Naive thymus-derived CD4-positive, alpha-beta T cell (primary cell): ENCODE data around the gene ETNK1. TPM values are rescaled to one million over a fixed set of nuclear protein-coding genes. Genes with fewer than 3 reads are reported as not detected.
A peak's percentile ranks its signal among the peaks of the same experiment; 100 is the strongest.

ENCODE experiments used
- ATAC-seq: fragments of 150-1000 bp; cut with Tn5 transposase; 2 replicates; pipeline ENCODE4 v1.10.0; 2021; ENCODE audit warnings: mild to moderate bottlenecking, moderate library complexity
- CTCF ChIA-PET: fragments of 350-600 bp; sonication (Branson Sonifier 250); formaldehyde crosslinking; loops from one replicate; lab custom pipeline; 2021; ENCODE audit warnings: antibody characterized with exemption; lab: Charles Lee
- POLR2A ChIA-PET: fragments of 350-600 bp; sonication (Branson Sonifier 250); formaldehyde crosslinking; loops from one replicate; lab custom pipeline; 2021; ENCODE audit warnings: antibody characterized with exemption, inconsistent platforms; lab: Charles Lee
- DNase-seq, 9 donors: peaks; one replicate each; pipeline versions ENCODE4 v3.0.0 to v3.0.0-alpha.2; 2020 to 2022; ENCODE audit warnings: mixed read lengths in 1 of 9
- H3K27ac ChIP-seq: one replicate; pipeline ENCODE4 v1.7.0; 2013; ENCODE audit warnings: mild to moderate bottlenecking, low read depth, low read length, moderate library complexity
- H3K27me3 ChIP-seq, 2 donors: one replicate each; pipeline ENCODE4 v1.7.0; 2013; ENCODE audit warnings: low read length in 2 of 2, mild to moderate bottlenecking in 2 of 2, moderate library complexity in 2 of 2; ENCODE audit not compliant: control insufficient read depth in 2 of 2, insufficient read depth in 2 of 2
- H3K36me3 ChIP-seq, 3 experiments: 1 replicate in 2 of 3; 2 replicates in 1 of 3; pipeline ENCODE4 v1.7.0; 2013; ENCODE audit warnings: low read length in 3 of 3, mild to moderate bottlenecking in 3 of 3, moderate library complexity in 1 of 3; ENCODE audit not compliant: insufficient read depth in 3 of 3, control insufficient read depth in 2 of 3
- H3K4me1 ChIP-seq, 2 donors: one replicate each; pipeline ENCODE4 v1.7.0; 2013; ENCODE audit warnings: low read length in 2 of 2, mild to moderate bottlenecking in 2 of 2, moderate library complexity in 1 of 2; ENCODE audit not compliant: control insufficient read depth in 2 of 2, insufficient read depth in 2 of 2
- H3K4me3 ChIP-seq: 2 replicates; pipeline ENCODE4 v1.7.0; 2013; ENCODE audit warnings: mild to moderate bottlenecking, low read length
- H3K9me3 ChIP-seq, 3 experiments: 1 replicate in 2 of 3; 2 replicates in 1 of 3; pipeline ENCODE4 v1.7.0; 2013; ENCODE audit warnings: low read length in 3 of 3; ENCODE audit not compliant: control insufficient read depth in 2 of 3
- H3K27ac Mint-ChIP-seq, 9 donors: one replicate each; pipeline ENCODE4 v1.8.0; 2020 to 2022; ENCODE audit warnings: mixed read lengths in 9 of 9, mild to moderate bottlenecking in 8 of 9, moderate library complexity in 5 of 9, inconsistent platforms in 2 of 9
- H3K27me3 Mint-ChIP-seq, 5 donors: one replicate each; pipeline ENCODE4 v1.8.0; 2021 to 2022; ENCODE audit warnings: mixed read lengths in 5 of 5, mild to moderate bottlenecking in 1 of 5
- H3K36me3 Mint-ChIP-seq, 5 donors: one replicate each; pipeline ENCODE4 v1.8.0; 2020 to 2022; ENCODE audit warnings: mixed read lengths in 5 of 5, mild to moderate bottlenecking in 3 of 5, inconsistent platforms in 1 of 5
- H3K4me1 Mint-ChIP-seq, 7 donors: one replicate each; pipeline ENCODE4 v1.8.0; 2020 to 2022; ENCODE audit warnings: mixed read lengths in 7 of 7, mild to moderate bottlenecking in 3 of 7, inconsistent platforms in 1 of 7
- H3K4me3 Mint-ChIP-seq, 10 donors: one replicate each; pipeline ENCODE4 v1.8.0; 2020 to 2022; ENCODE audit warnings: mild to moderate bottlenecking in 10 of 10, mixed read lengths in 10 of 10, moderate library complexity in 6 of 10, inconsistent platforms in 2 of 10
- H3K9me3 Mint-ChIP-seq, 11 donors: one replicate each; pipeline ENCODE4 v1.8.0; 2020 to 2022; ENCODE audit warnings: mixed read lengths in 11 of 11, mild to moderate bottlenecking in 4 of 11, inconsistent platforms in 1 of 11, moderate library complexity in 1 of 11
- intact Hi-C, 2 donors: fragments of 100-400 bp; cut with micrococcal nuclease; formaldehyde crosslinking; loops; one replicate each; pipeline ENCODE4 v1.15.1; 2023
- polyA plus RNA-seq, 2 donors: library from polyadenylated mRNA; unstranded; fragments of 300-500 nt; fragmentation: Illumina TruSeq; gene quantifications; one replicate each; pipeline ENCODE4 v1.2.3, GENCODE V29; 2021
- total RNA-seq, 6 experiments: library from RNA in 5 of 6; stranded (reverse) in 5 of 6; gene quantifications; 1 replicate in 5 of 6; 2 replicates in 1 of 6; pipeline ENCODE4 v1.2.3 and lab custom pipeline; 2021 to 2026

The ETNK1 gene
- total and polyA plus RNA-seq, 7 experiments from 2014 or later = 18.3 to 88.6 (median 60.6) TPM

DNA sequence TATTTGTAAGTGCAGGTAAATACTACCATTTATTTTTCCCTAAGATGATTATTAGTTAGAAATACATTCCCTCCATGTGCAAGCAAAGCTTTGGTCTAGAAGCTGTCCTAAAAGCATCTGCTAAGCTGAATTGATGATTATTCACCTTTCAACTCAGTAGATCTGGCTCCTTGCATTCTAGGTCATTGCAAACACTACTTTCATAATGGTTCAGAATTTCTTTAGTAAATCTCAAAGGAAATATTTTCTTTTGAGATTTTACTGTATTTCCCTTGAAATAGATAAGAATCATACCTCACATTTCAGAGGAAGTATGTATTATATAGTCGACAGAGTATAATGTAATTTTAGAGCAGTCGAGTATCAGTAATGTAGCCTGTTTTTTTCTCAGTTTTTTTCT, 2.4 kb downstream of the ETNK1 start:
- H3K4me3 Mint-ChIP-seq = peak overlapping the region; percentile 75 to 99 (median 89)

DNA sequence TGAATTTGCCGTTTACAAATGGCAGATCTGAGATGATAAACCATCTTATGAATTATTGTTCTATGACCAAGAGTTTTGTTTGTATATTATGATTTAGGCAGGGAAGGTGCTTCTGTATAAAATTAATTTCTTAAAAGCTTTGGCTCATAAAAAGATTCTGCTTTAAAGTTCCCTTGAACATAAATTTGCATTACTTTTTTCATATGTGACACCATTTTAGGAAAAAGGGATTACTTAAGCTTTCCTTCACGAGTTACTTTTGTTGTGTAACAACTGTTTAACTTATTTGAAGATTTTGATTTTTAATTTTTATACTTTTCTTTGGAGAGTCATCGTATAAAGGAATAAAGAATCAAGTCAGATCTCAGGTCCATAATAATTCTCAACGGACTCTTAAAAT, 3.3 kb downstream of the ETNK1 start:
- Histone ChIP-seq H3K27me3 (no peaks in the 10 kb centered on the region), H3K9me3 (no peaks in the 10 kb centered on the region), H3K27ac (peak overlapping the region; percentile 88), H3K36me3 (peaks cover 0 to 9% (median 7%) of the 10 kb centered on the region in 3 experiments), H3K4me1 (peaks cover 17 to 20% of the 10 kb centered on the region in 2 donors), H3K4me3 (no peak overlapping the region)
- Mint-ChIP-seq H3K36me3 (peaks cover 0 to 10% (median 4%) of the 10 kb centered on the region in 5 donors), H3K4me3 (peak overlapping the region in 9 of 10 donors; percentile 80 to 99 (median 93)), H3K27me3 (peaks cover 0 to 4% (median under 1%) of the 10 kb centered on the region in 5 donors), H3K9me3 (peaks cover 0 to 2% (median 0%) of the 10 kb centered on the region in 11 donors), H3K27ac (peak overlapping the region; percentile 16 to 98 (median 84)), H3K4me1 (peaks cover 38 to 75% (median 69%) of the 10 kb centered on the region in 7 donors)
- CTCF ChIA-PET = interaction anchor here (0.7 to 3.4 kb wide), 5 partner anchors 9 to 374 kb away, joined by 3 to 14 read pairs (median 3); no protein-coding TSS in a partner anchor
- no peak for DNase-seq
- POLR2A ChIA-PET = interaction anchor here (1.4 to 4.0 kb wide), 2 partner anchors 84 to 96 kb away, joined by 3 to 26 read pairs; partner anchors contain the start of gene C2CD5
- intact Hi-C loops = loop anchor here (5.0 to 10.0 kb wide), 6 partner anchors 463 to 1171 kb away; partner anchors contain the start of genes CMAS (in 1 of the 2), GOLT1B (in 1 of the 2), LDHB (in 1 of the 2) and RECQL (in 1 of the 2)
- ATAC-seq = no peak

More for the DNA sequence above, 2.4 kb downstream of the ETNK1 start:
- Histone ChIP-seq H3K9me3 (no peaks in the 10 kb centered on the region), H3K36me3 (peaks cover 0 to 9% (median 0%) of the 10 kb centered on the region in 3 experiments), H3K4me3 (peak overlapping the region; percentile 33), H3K4me1 (peaks cover 17 to 20% of the 10 kb centered on the region in 2 donors), H3K27ac (peak overlapping the region; percentile 88), H3K27me3 (no peaks in the 10 kb centered on the region)
- Mint-ChIP-seq H3K9me3 (peaks cover 0 to 2% (median 0%) of the 10 kb centered on the region in 11 donors), H3K27ac (peak overlapping the region; percentile 55 to 98 (median 84)), H3K27me3 (peaks cover 0 to 9% (median 9%) of the 10 kb centered on the region in 5 donors), H3K36me3 (peaks cover 0 to 10% (median 4%) of the 10 kb centered on the region in 5 donors), H3K4me1 (peaks cover 32 to 67% (median 61%) of the 10 kb centered on the region in 7 donors)
- intact Hi-C loops = loop anchor here (2.0 to 10.0 kb wide), 8 partner anchors 15 to 1170 kb away; partner anchors contain the start of genes CMAS (in 1 of the 2), GOLT1B (in 1 of the 2), LDHB (in 1 of the 2) and RECQL (in 1 of the 2)
- ATAC-seq (no peak), DNase-seq (no peak)
- CTCF ChIA-PET = interaction anchor here (0.7 to 0.9 kb wide), 2 partner anchors 41 to 373 kb away, joined by 3 read pairs; no protein-coding TSS in a partner anchor
- POLR2A ChIA-PET = interaction anchor here (0.5 to 4.0 kb wide), 2 partner anchors 13 to 83 kb away, joined by 4 to 26 read pairs; partner anchors contain the start of gene C2CD5

DNA sequence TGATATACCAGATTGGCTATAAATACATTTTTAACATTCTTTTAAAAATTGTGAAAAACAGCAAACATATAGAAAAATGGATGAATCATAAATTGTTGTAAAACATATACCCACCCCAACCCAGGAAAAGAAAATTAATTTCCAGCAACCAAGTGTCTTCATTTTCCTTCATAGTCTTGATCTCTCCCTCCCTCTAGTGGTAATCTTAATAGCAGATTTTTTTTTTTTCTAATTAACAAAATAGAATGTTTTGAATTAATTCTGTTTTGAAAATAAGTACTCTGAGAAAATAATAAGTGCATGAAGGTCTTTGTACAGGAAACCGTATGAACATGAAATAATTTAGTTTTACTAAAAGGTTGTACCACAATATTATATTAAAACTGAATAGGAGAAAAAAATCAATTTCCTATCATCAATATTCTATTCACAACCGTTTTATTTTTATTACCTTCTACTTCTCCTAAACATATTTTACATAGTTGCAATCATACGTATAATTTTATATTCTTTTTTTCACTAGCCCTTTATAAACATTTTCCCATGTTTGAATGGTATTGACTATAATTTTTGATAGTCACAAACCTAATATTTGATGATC, 7.0 kb downstream of the ETNK1 start:
- H3K4me1 Mint-ChIP-seq = peaks cover 51 to 93% (median 86%) of the 10 kb centered on the region in 7 donors

DNA sequence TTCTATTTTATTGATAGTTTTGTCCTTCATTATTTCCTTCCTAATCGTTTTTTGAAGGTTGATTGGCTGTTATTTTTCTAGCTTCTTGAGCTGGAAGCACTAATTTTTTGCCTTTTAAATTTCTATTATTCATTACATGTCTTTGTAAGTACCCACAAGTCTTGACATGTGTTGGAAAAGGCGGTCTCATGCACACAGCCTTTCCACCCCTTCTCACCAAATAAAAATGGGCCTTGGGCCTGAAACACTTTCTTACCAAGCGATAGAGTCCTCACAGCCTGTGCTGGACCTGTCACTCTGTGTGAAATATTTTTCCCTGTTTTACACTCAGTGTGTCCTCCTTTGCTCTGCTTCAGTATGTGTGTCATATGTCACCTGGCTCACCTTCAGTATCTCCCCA, 9.9 kb downstream of the ETNK1 start:
- POLR2A ChIA-PET = no interaction called here
- H3K4me1 Mint-ChIP-seq = peaks cover 42 to 83% (median 76%) of the 10 kb centered on the region in 7 donors
- H3K27ac Mint-ChIP-seq = peak overlapping the region in 3 of 9 donors; percentile 29 to 72 (median 71)
- peaks cover 4 to 18% (median 9%) of the 10 kb centered on the region in 5 donors for H3K36me3 Mint-ChIP-seq
- H3K27me3 Mint-ChIP-seq = no peaks in the 10 kb centered on the region
- Histone ChIP-seq H3K36me3 (peaks cover 0 to 8% (median 0%) of the 10 kb centered on the region in 3 experiments), H3K27me3 (no peaks in the 10 kb centered on the region), H3K4me3 (no peak overlapping the region), H3K27ac (no peak overlapping the region), H3K9me3 (no peaks in the 10 kb centered on the region), H3K4me1 (peaks cover 7 to 8% of the 10 kb centered on the region in 2 donors)
- no peaks in the 10 kb centered on the region for H3K9me3 Mint-ChIP-seq
- peak overlapping the region in 6 of 10 donors; percentile 17 to 63 (median 57) for H3K4me3 Mint-ChIP-seq
- DNase-seq = no peak
- ATAC-seq = no peak
- intact Hi-C loops = loop anchor here in 1 of 2 donors (5.0 kb wide), 2 partner anchors 173 to 943 kb away; no protein-coding TSS in a partner anchor
- CTCF ChIA-PET = interaction anchor here (0.9 kb wide), 1 partner anchor 106 kb away, joined by 3 read pairs; no protein-coding TSS in a partner anchor

More for the DNA sequence above, 7.0 kb downstream of the ETNK1 start:
- H3K36me3 Mint-ChIP-seq = peaks cover under 1 to 11% (median 9%) of the 10 kb centered on the region in 5 donors
- ChIA-PET POLR2A (interaction anchor here (1.5 kb wide), 1 partner anchor 88 kb away, joined by 7 read pairs; the partner anchor contains the start of gene C2CD5), CTCF (interaction anchor here (1.0 kb wide), 2 partner anchors 103 to 105 kb away, joined by 4 to 8 read pairs; no protein-coding TSS in a partner anchor)
- H3K9me3 Mint-ChIP-seq = no peaks in the 10 kb centered on the region
- Histone ChIP-seq H3K4me1 (peaks cover 25 to 27% of the 10 kb centered on the region in 2 donors), H3K36me3 (peaks cover 0 to 8% (median 0%) of the 10 kb centered on the region in 3 experiments), H3K27ac (no peak overlapping the region), H3K9me3 (no peaks in the 10 kb centered on the region), H3K27me3 (no peaks in the 10 kb centered on the region), H3K4me3 (no peak overlapping the region)
- intact Hi-C loops = loop anchor here (1.0 to 5.0 kb wide), 5 partner anchors 8 to 940 kb away; partner anchors contain the start of gene C2CD5 (in 1 of the 2)
- DNase-seq (peak in 5 of 9 donors; percentile 25 to 41 (median 30)), ATAC-seq (peak; percentile 63)
- peak overlapping the region in 3 of 9 donors; percentile 4 to 26 (median 22) for H3K27ac Mint-ChIP-seq
- H3K4me3 Mint-ChIP-seq = peak overlapping the region in 1 of 10 donors; percentile 10
- H3K27me3 Mint-ChIP-seq = no peaks in the 10 kb centered on the region

DNA sequence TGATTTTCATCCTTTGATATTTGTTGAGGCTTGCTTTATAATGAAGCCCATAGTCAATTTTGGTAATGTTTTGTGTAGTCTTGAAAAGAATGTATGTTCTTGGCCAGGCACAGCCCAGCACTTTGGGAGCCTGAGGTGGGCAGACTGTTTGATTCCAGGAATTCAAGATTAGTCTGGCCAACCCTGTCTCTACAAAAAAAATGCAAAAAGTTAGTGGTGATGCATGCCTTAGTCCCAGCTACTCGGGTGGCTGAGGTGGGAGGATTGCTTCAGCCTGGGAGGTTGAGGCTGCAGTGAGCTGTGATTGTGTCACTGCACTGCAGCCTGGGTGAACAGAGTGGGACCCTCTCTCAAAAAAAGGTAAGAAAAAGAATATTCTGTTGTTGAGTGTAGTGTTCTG, 10.8 kb downstream of the ETNK1 start:
- Mint-ChIP-seq H3K9me3 (no peaks in the 10 kb centered on the region), H3K27ac (no peak overlapping the region), H3K36me3 (peaks cover 4 to 18% (median 9%) of the 10 kb centered on the region in 5 donors), H3K4me1 (peaks cover 36 to 83% (median 75%) of the 10 kb centered on the region in 7 donors), H3K27me3 (no peaks in the 10 kb centered on the region), H3K4me3 (peak overlapping the region in 5 of 10 donors; percentile 13 to 63 (median 39))
- CTCF ChIA-PET = no interaction called here
- no peaks in the 10 kb centered on the region for H3K9me3 ChIP-seq
- H3K4me1 ChIP-seq = peaks cover 7 to 8% of the 10 kb centered on the region in 2 donors
- intact Hi-C loops = no loop called here
- POLR2A ChIA-PET = no interaction called here
- no peaks in the 10 kb centered on the region for H3K27me3 ChIP-seq
- DNase-seq (no peak), ATAC-seq (no peak)
- H3K4me3 ChIP-seq = no peak overlapping the region
- H3K36me3 ChIP-seq = peaks cover 0 to 8% (median 0%) of the 10 kb centered on the region in 3 experiments
- H3K27ac ChIP-seq = no peak overlapping the region

DNA sequence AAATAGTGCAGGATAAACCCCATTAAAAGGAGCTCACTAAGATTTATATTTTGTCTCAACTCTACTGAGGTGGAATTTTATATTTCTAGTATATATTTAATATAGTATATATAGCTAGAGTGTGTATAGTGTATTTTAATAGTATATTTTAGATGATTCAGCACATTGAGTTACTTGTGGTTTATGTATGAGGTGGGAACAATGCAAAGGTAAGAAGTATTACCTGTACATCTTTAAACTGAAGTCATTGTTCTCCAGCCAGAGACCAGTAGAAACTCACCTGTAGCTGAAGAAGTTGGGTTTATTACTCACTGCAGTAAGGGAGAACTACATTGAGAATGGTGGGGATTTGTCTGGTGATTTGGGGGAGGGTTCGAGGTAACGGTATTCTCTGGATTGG, 15.9 kb downstream of the ETNK1 start:
- H3K36me3 ChIP-seq = no peaks in the 10 kb centered on the region
- ATAC-seq (no peak), DNase-seq (no peak)
- intact Hi-C loops = no loop called here
- H3K27ac ChIP-seq = no peak overlapping the region
- H3K9me3 ChIP-seq = no peaks in the 10 kb centered on the region
- peaks cover 4 to 14% (median 11%) of the 10 kb centered on the region in 5 donors for H3K36me3 Mint-ChIP-seq
- peak overlapping the region in 2 of 10 donors; percentile 33 for H3K4me3 Mint-ChIP-seq
- H3K27ac Mint-ChIP-seq = peak overlapping the region in 1 of 9 donors; percentile 13
- ChIA-PET POLR2A (interaction anchor here (0.6 to 0.7 kb wide), 2 partner anchors 11 to 102 kb away, joined by 3 read pairs; no protein-coding TSS in a partner anchor), CTCF (interaction anchor here (1.3 kb wide), 1 partner anchor 30 kb away, joined by 3 read pairs; no protein-coding TSS in a partner anchor)
- peaks cover 15 to 71% (median 64%) of the 10 kb centered on the region in 7 donors for H3K4me1 Mint-ChIP-seq
- no peaks in the 10 kb centered on the region for H3K27me3 ChIP-seq
- H3K27me3 Mint-ChIP-seq = no peaks in the 10 kb centered on the region
- H3K4me1 ChIP-seq = peaks cover 2 to 4% of the 10 kb centered on the region in 2 donors
- H3K4me3 ChIP-seq = no peak overlapping the region
- no peaks in the 10 kb centered on the region for H3K9me3 Mint-ChIP-seq
